K562 (cell line): ENCODE results near the gene APLP1. TPM values are rescaled to one million over a fixed set of nuclear protein-coding genes. Genes with fewer than 3 reads are reported as not detected.

Source experiments
- ATAC-seq: fragments of 200-7000 bp; cut with Tn5 transposase; 3 replicates; pipeline ENCODE4 v1.9.1; 2020; ENCODE audit warnings: moderate library complexity
- BruUV-seq: library from RNA; stranded (reverse); fragments of 400-500 nt; replicated peaks from 2 replicates; lab custom pipeline; 2021; lab: Mats Ljungman, UMichigan
- CTCF ChIA-PET: fragments of 300-600 bp; formaldehyde crosslinking; extraction: SDS; loops from one replicate; lab custom pipeline; 2021; ENCODE audit warnings: low intra/inter-chr PET ratio; lab: Yijun Ruan, JAX
- POLR2A ChIA-PET: fragments of 300-600, 350-650 bp; sonication (Branson Sonifier 250); formaldehyde crosslinking; extraction: SDS; loops from one replicate; lab custom pipeline; 2021; ENCODE audit warnings: antibody characterized with exemption, inconsistent platforms; lab: Yijun Ruan, JAX
- DNase-seq, 4 experiments: peaks; one replicate each; pipeline versions ENCODE4 v3.0.0 to v3.0.0-alpha.2; 2011 to 2018; ENCODE audit warnings: low spot score in 3 of 4, mixed read lengths in 3 of 4; ENCODE audit errors: extremely low read depth in 1 of 4
- FAIRE-seq: peaks from 2 replicates; lab custom pipeline; 2011; peaks lifted over from hg19 to GRCh38; lab: Jason Lieb, UNC
- H2AFZ ChIP-seq: 2 replicates; pipeline ENCODE4 v1.6.0; 2011; ENCODE audit warnings: low read depth, low read length, control low read depth, inconsistent platforms
- H3K27ac ChIP-seq: fragments of 200-600 bp; 3 replicates; pipeline ENCODE4 v1.8.0; 2011; ENCODE audit warnings: low read depth, mild to moderate bottlenecking, control low read depth, inconsistent platforms, low read length, moderate library complexity, mixed read lengths; ENCODE audit errors: extremely low read depth
- H3K27me3 ChIP-seq, 2 experiments: fragments of 300-600 bp in 1 of 2; 2 replicates in 1 of 2; 3 replicates in 1 of 2; pipeline versions ENCODE4 v1.6.0 to v1.8.0; 2011; ENCODE audit warnings: inconsistent platforms in 2 of 2, low read length in 2 of 2, mild to moderate bottlenecking in 1 of 2, mixed read lengths in 1 of 2, moderate library complexity in 1 of 2; ENCODE audit not compliant: control insufficient read depth in 2 of 2, insufficient read depth in 2 of 2
- H3K36me3 ChIP-seq: fragments of 300-600 bp; 3 replicates; pipeline ENCODE4 v1.8.0; 2011; ENCODE audit warnings: mild to moderate bottlenecking, low read length, inconsistent platforms; ENCODE audit not compliant: control insufficient read depth, insufficient read depth
- H3K4me1 ChIP-seq, 2 experiments: fragments of 200-600 bp in 1 of 2; replicated peaks in 1 of 2; 2 replicates in 1 of 2; 3 replicates in 1 of 2; pipeline versions ENCODE4 v1.5.1 to v1.8.0; 2011; ENCODE audit warnings: inconsistent platforms in 2 of 2, low read length in 2 of 2, mild to moderate bottlenecking in 1 of 2, mixed read lengths in 1 of 2, moderate library complexity in 1 of 2; ENCODE audit not compliant: control insufficient read depth in 2 of 2, insufficient read depth in 2 of 2
- H3K4me2 ChIP-seq: 2 replicates; pipeline ENCODE4 v1.6.1; 2011; ENCODE audit warnings: low read length, control low read depth, inconsistent platforms, mixed read lengths; ENCODE audit not compliant: insufficient read depth
- H3K4me3 ChIP-seq: fragments of 200-600 bp; sonication (generic), shearing (Covaris generic); 2 replicates; pipeline ENCODE4 v1.5.1; 2016; ENCODE audit warnings: control low read depth, inconsistent platforms
- H3K79me2 ChIP-seq: fragments of 200-600 bp; 3 replicates; pipeline ENCODE4 v1.8.0; 2011; ENCODE audit warnings: low read length, inconsistent platforms; ENCODE audit not compliant: control insufficient read depth, insufficient read depth
- H3K9ac ChIP-seq, 2 experiments: 2 replicates each; pipeline versions ENCODE4 v1.6.0 to v1.6.1; 2011; ENCODE audit warnings: low read depth in 2 of 2, low read length in 2 of 2, control low read depth in 1 of 2, inconsistent platforms in 1 of 2, mild to moderate bottlenecking in 1 of 2, mixed read lengths in 1 of 2; ENCODE audit not compliant: insufficient read depth in 1 of 2
- H3K9me1 ChIP-seq: one replicate; pipeline ENCODE4 v1.6.0; 2011; ENCODE audit warnings: inconsistent platforms, mild to moderate bottlenecking, low read length, moderate library complexity; ENCODE audit not compliant: control insufficient read depth, insufficient read depth
- H3K9me3 ChIP-seq: replicated peaks from 2 replicates; pipeline ENCODE4 v1.5.1; 2011; ENCODE audit warnings: low read depth, low read length, inconsistent platforms; ENCODE audit not compliant: control insufficient read depth, insufficient read depth
- H4K20me1 ChIP-seq: replicated peaks from 2 replicates; pipeline ENCODE4 v1.6.1; 2011; ENCODE audit warnings: low read length, inconsistent platforms, mixed read lengths; ENCODE audit not compliant: control insufficient read depth, insufficient read depth
- BCOR ChIP-seq: fragments of 450-650 bp; IDR thresholded peaks from 2 replicates; pipeline ENCODE4 v1.6.1; 2016
- DACH1 ChIP-seq: fragments of 450-650 bp; IDR thresholded peaks from 2 replicates; pipeline ENCODE4 v1.6.1; 2018; ENCODE audit not compliant: partially characterized antibody
- IRF2 ChIP-seq: sonication (generic); formaldehyde crosslinking; IDR thresholded peaks from 2 replicates; pipeline ENCODE4 v1.8.1; 2022; ENCODE audit warnings: mild to moderate bottlenecking, missing genetic modification reagents
- NEUROD1 ChIP-seq: fragments of 150-350 bp; IDR thresholded peaks from 2 replicates; pipeline ENCODE4 v1.6.1; 2014; ENCODE audit warnings: borderline replicate concordance, low read length, low read depth; ENCODE audit not compliant: partially characterized antibody
- PPARD ChIP-seq: fragments of 250-450 bp; sonication (Bioruptor Pico); IDR thresholded peaks from 2 replicates; pipeline ENCODE4 v1.8.0; 2022; ENCODE audit warnings: inconsistent platforms, mild to moderate bottlenecking, moderate library complexity
- RBFOX2 ChIP-seq: fragments of 200-400 bp; formaldehyde crosslinking; IDR thresholded peaks from 2 replicates; pipeline ENCODE4 v1.6.1; 2017; ENCODE audit warnings: low read depth, mild to moderate bottlenecking, low read length, moderate library complexity
- ZNF121 ChIP-seq: sonication (generic); formaldehyde crosslinking; conservative IDR thresholded peaks from 2 replicates; pipeline ENCODE4 v1.8.0; 2022; ENCODE audit warnings: missing genetic modification reagents
- ZNF316 ChIP-seq: fragments of 450-650 bp; IDR thresholded peaks from 2 replicates; pipeline ENCODE4 v1.6.1; 2016
- ZNF77 ChIP-seq: fragments of 250-450 bp; sonication (Bioruptor Pico); IDR thresholded peaks from 2 replicates; pipeline ENCODE4 v1.5.0; 2020
- WGBS: fragments of 100-300 bp; shearing (Covaris generic); methylation state at CpG from one replicate; pipeline ENCODE4 v1.1.6; 2016; ENCODE audit warnings: low coverage, mixed read lengths; ENCODE audit not compliant: insufficient coverage; ENCODE audit errors: missing lambda C conversion rate; 5-methylcytosine and 5-hydroxymethylcytosine counted together
- in situ Hi-C: fragments of 300-500 bp; cut with MboI; formaldehyde crosslinking; loops from 4 replicates; pipeline ENCODE4 v1.15.0; 2018; ENCODE audit warnings: inconsistent platforms, mixed read lengths
- intact Hi-C: fragments of 100-400 bp; cut with micrococcal nuclease; formaldehyde crosslinking; loops from 2 replicates; pipeline ENCODE4 v1.14.2; 2022
- polyA plus RNA-seq, 8 experiments: library from polyadenylated mRNA; depleted of rRNA in 4 of 8; stranded (reverse) in 5 of 8; unstranded in 3 of 8; fragments of >200 nt; fragmentation: Nextera tagmentation in 2 of 8; fragmentation: Illumina TruSeq in 1 of 8; extraction: Ambion mirVana in 2 of 8; extraction: Trizol in 1 of 8; gene quantifications; 2 replicates each; pipeline versions ENCODE4 v1.2.1 to v1.2.3, GENCODE V29; 2011 to 2014; ENCODE audit warnings: inconsistent platforms in 1 of 8, missing spikeins in 1 of 8
- total RNA-seq, 7 experiments: library from RNA; depleted of rRNA in 6 of 7; stranded (reverse); fragments of >200 nt in 6 of 7; fragmentation: Illumina TruSeq in 2 of 7; extraction: Trizol in 2 of 7; gene quantifications; 2 replicates each; pipeline versions ENCODE4 v1.2.1 to v1.2.3, GENCODE V29; 2011 to 2021; ENCODE audit warnings: low replicate concordance in 1 of 7

Gene APLP1
- total and polyA plus RNA-seq, 9 of the 15 experiments (the other 6 are each of a cell fraction or from before 2014, with no cell fraction given) = 0.69 to 9.9 (median 4.7) TPM

DNA sequence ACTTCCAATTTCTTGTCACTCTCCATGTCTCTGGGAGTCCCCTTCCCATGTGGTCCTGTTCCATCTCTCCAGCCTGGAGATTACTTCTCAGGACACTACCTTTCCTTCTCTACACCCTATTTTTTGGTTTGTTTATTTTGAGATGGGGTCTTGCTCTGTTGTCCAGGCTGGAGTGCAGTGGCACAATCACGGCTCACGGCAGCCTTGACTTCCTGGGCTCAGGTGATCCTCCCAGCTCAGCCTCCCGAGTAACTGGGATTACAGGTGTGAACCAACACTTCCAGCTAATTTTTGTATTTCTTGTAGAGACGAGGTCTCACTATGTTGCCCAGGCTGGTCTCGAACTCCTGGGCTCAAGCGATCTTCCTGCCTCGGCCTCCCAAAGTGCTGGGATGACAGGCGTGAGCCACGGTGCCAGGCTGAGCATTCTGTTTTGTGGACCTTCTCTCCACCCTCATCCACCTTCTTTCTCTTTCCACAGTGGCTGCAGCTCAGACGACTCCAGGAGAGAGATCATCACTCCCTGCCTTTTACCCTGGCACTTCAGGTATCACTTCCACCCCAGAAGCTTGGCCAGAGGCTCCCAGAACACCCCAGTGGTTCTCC, 34.6 kb downstream of the APLP1 start:
- no TSS peak for BruUV-seq
- Histone ChIP-seq H3K27ac (peak overlapping the region; percentile 9; the same call in 1 of the 3 replicates), H3K4me2 (peak overlapping the region; percentile 77), H3K27me3 (no peaks in the 10 kb centered on the region), H3K36me3 (peaks cover 3% of the 10 kb centered on the region; the same call in 1 of the 3 replicates), H3K4me1 (peaks cover 28 to 50% of the 10 kb centered on the region in 2 experiments), H4K20me1 (no peaks in the 10 kb centered on the region), H3K9me1 (no peaks in the 10 kb centered on the region), H3K9me3 (no peaks in the 10 kb centered on the region), H2AFZ (peak overlapping the region; percentile 81), H3K4me3 (peak overlapping the region; percentile 36), H3K9ac (peak overlapping the region; percentile 21 to 61; a peak in 3 of 4 replicates), H3K79me2 (peaks cover 19% of the 10 kb centered on the region; the same call in 2 of the 3 replicates)
- ATAC-seq (no peak), FAIRE-seq (peak; percentile 15), DNase-seq (no peak)
- ChIA-PET POLR2A (no interaction called here), CTCF (no interaction called here)
- TF ChIP-seq NEUROD1 (no peak), ZNF77 (CRISPR knock-in tag) (no peak), IRF2 (no peak), ZNF316 (no peak), BCOR (0 out of 2 replicates have a peak, but pooled peaks have one; percentile 28), DACH1 (no peak), PPARD (CRISPR knock-in tag) (no peak), ZNF121 (CRISPR knock-in tag) (peak; percentile 88), RBFOX2 (no peak)
- intact Hi-C loops (no loop called here), in situ Hi-C loops (no loop called here)
- 44% methylated on average over 9 of the region's 10 CpGs for WGBS
